Adrenal gland (tissue), 5 donors: ENCODE data around the gene CALCB.

ENCODE experiments used
- CTCF ChIP-seq, 6 experiments: fragments of 450-650 bp in 4 of 6; fragments of 200-600 bp in 2 of 6; sonication (generic) in 1 of 6; IDR thresholded peaks; 1 replicate in 5 of 6; 2 replicates in 1 of 6; pipeline versions ENCODE4 v1.5.1 to v1.8.0; 2016 to 2021; ENCODE audit warnings: antibody characterized with exemption in 6 of 6, mild to moderate bottlenecking in 2 of 6, moderate library complexity in 1 of 6
- POLR2A ChIP-seq, 2 donors: fragments of 450-650 bp; IDR thresholded peaks; one replicate each; pipeline ENCODE4 v1.6.1; 2017; ENCODE audit warnings: antibody characterized with exemption in 2 of 2, mild to moderate bottlenecking in 2 of 2, moderate library complexity in 1 of 2
- donor health status: DM: no; HTN: no; CAD: no.

DNA sequence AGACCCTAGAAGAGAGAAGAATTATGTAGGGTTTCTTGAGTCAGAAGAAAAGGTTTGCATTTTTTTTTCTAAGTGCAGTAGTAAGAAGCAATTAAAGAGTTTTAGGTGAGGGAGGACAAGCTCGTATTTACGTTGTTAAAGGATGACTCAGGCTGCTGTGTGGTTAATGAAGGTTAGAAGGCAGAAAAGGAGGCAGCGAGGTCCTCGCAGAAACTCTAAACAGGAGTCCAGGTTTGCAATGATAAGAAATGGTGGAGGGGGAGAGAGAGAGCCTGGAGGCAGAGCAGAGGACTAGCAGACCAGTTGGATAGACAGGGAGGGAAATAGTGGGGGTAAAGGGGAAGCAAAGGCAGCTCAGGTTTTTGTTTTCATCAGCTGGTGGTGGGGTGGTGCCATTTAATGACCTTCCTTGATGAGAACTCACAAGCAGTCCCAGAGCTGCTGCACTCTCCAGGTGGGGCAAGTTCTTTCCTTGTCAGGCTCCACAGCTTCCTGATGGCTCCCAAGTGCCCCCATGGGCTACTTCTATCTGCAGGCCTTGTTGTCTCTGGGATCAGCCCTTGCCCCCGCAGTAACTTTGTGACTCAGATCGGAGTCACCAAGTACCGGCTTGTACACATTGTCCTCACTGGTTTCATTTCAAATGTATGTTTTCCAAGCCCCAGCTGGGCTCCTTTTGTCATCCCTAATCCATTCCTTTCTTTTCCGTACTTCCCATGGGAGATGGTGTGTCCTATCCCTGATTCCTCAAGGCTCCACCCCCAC, 33.0 kb downstream of the CALCB start:
- TF ChIP-seq CTCF (IDR thresholded peaks at IDR 0.05) (no peak), POLR2A (IDR thresholded peaks at IDR 0.05) (no peak)
